Esophagus mucosa (tissue), 1 donor: ENCODE data around the gene CLCN7. TPM values are rescaled to one million over a fixed set of nuclear protein-coding genes. Genes with fewer than 3 reads are reported as not detected.

Source experiments
- ATAC-seq: fragments of 200-7000 bp; cut with Tn5 transposase; one replicate; pipeline ENCODE4 v1.9.1; 2020
- total RNA-seq: library from RNA; stranded (reverse); gene quantifications from one replicate; pipeline ENCODE4 v1.2.4, GENCODE V29; 2023
- donor health status: DM: yes; HTN: yes; CAD: no.

CLCN7 gene
- total RNA-seq, 1 donor from 2014 or later, result 18.6 TPM

- ATAC-seq, result no peak
These were observed 73.6 kb downstream of the CLCN7 start for GRCh38 chr16:1401061-1401757.

- peak; percentile 21 for ATAC-seq
These were observed 75.8 kb downstream of the CLCN7 start for GRCh38 chr16:1398826-1399581.

- no peak for ATAC-seq
These were observed 76.5 kb downstream of the CLCN7 start for GRCh38 chr16:1398351-1398750.

- no peak for ATAC-seq
These were observed 77.0 kb downstream of the CLCN7 start for GRCh38 chr16:1397779-1398178.

GRCh38 chr16:1395444-1396031, 79.3 kb downstream of the CLCN7 start:
- ATAC-seq, result no peak

Other genes starting within 250 kb of the CLCN7 start
- gene TPSG1, start 249.8 kb downstream of the CLCN7 start, total RNA-seq, result 0.24 TPM
- gene TPSB2, start 244.8 kb downstream of the CLCN7 start, total RNA-seq, result 4.5 TPM
- 4.6 TPM for gene TPSAB1, start 234.3 kb downstream of the CLCN7 start, total RNA-seq
- not detected for gene TPSD1, start 219.0 kb downstream of the CLCN7 start, total RNA-seq
- 93.1 TPM for gene UBE2I, start 165.4 kb downstream of the CLCN7 start, total RNA-seq
- 2.0 TPM for gene BAIAP3, start 141.4 kb downstream of the CLCN7 start, total RNA-seq
- 42.6 TPM for gene TSR3, start 123.2 kb downstream of the CLCN7 start, total RNA-seq
- 25.7 TPM for gene GNPTG, start 123.1 kb downstream of the CLCN7 start, total RNA-seq
- 5.3 TPM for gene UNKL, start 60.3 kb downstream of the CLCN7 start, total RNA-seq
- gene UQCC4, start 54.3 kb downstream of the CLCN7 start, total RNA-seq, result 13.7 TPM
- gene PERCC1, start 44.0 kb downstream of the CLCN7 start, total RNA-seq, result not detected
- gene CCDC154, start 30.5 kb downstream of the CLCN7 start, total RNA-seq, result 0.12 TPM
- not detected for gene PTX4, start 13.9 kb upstream of the CLCN7 start, total RNA-seq
- gene TELO2, start 18.3 kb upstream of the CLCN7 start, total RNA-seq, result 21.3 TPM
- 2.8 TPM for gene TMEM204, start 58.6 kb upstream of the CLCN7 start, total RNA-seq
- gene IFT140, start 137.0 kb upstream of the CLCN7 start, total RNA-seq, result 8.3 TPM
- 9.6 TPM for gene CRAMP1, start 137.3 kb upstream of the CLCN7 start, total RNA-seq
- gene JPT2, start 203.3 kb upstream of the CLCN7 start, total RNA-seq, result 79.3 TPM
- 16.3 TPM for gene MAPK8IP3, start 231.2 kb upstream of the CLCN7 start, total RNA-seq